Uterus (tissue), 2 donors: ENCODE measurements around the gene YWHAG.

ENCODE experiments used
- CTCF ChIP-seq, 4 experiments: fragments of 200-600 bp in 2 of 4; fragments of 450-650 bp in 2 of 4; sonication (generic) in 2 of 4; IDR thresholded peaks; one replicate each; pipeline ENCODE4 v1.5.1; 2016 to 2019; ENCODE audit warnings: antibody characterized with exemption in 4 of 4, mild to moderate bottlenecking in 2 of 4, moderate library complexity in 1 of 4
- POLR2A ChIP-seq, 2 donors: fragments of 450-650 bp; IDR thresholded peaks; one replicate each; pipeline ENCODE4 v1.6.1; 2016; ENCODE audit warnings: antibody characterized with exemption in 2 of 2, mild to moderate bottlenecking in 1 of 2, moderate library complexity in 1 of 2

DNA sequence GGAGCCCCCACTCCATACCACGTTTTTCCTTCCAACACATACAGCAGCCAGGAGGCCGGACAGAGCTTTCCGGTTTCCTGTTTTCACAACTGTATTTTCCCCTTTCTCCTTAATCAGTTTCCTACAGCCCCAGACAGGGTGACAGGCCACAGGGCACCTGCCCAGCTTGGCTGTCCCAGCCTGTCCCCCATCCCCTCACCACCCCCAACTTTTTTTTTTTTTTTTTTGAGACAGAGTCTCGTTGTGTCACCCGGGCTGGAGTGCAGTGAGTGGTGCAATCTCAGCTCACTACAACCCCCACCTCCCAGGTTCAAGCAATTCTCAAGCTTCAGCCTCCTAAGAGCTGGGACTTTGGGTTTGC, 66.6 kb downstream of the YWHAG start:
- no peak for TF ChIP-seq CTCF (IDR thresholded peaks at IDR 0.05)
- TF ChIP-seq POLR2A (IDR thresholded peaks at IDR 0.05), result no peak
